GM12878 (cell line): Measurements from ENCODE around the gene PHF11. TPM values are rescaled to one million over a fixed set of nuclear protein-coding genes. Genes with fewer than 3 reads are reported as not detected.

Experiments
- ATAC-seq: fragments of 200-7000 bp; cut with Tn5 transposase; 3 replicates; pipeline ENCODE4 v1.9.1; 2020; ENCODE audit warnings: mild to moderate bottlenecking, moderate library complexity
- BruUV-seq: library from RNA; stranded (reverse); fragments of 400-500 nt; replicated peaks from 2 replicates; lab custom pipeline; 2021; lab: Mats Ljungman, UMichigan
- CTCF ChIA-PET: fragments of 300-600 bp; sonication (Branson Sonifier 250); formaldehyde crosslinking; extraction: SDS; loops from one replicate; lab custom pipeline; 2021; ENCODE audit warnings: inconsistent platforms; lab: Yijun Ruan, JAX
- POLR2A ChIA-PET: fragments of 350-600 bp; formaldehyde crosslinking; extraction: SDS; loops from one replicate; lab custom pipeline; 2021; ENCODE audit warnings: inconsistent platforms; lab: Charles Lee
- RAD21 ChIA-PET: fragments of 300-600 bp; sonication (Branson Sonifier 250); formaldehyde crosslinking; loops from one replicate; lab custom pipeline; 2023; ENCODE audit warnings: antibody characterized with exemption; ENCODE audit not compliant: unreplicated experiment; lab: Charles Lee
- SMC1A ChIA-PET: fragments of 300-600 bp; sonication (Branson Sonifier 250); formaldehyde crosslinking; loops from one replicate; lab custom pipeline; 2023; ENCODE audit not compliant: unreplicated experiment, uncharacterized antibody; lab: Charles Lee
- DNase-seq: peaks from one replicate; pipeline ENCODE4 v3.0.0-alpha.2; 2011; ENCODE audit warnings: low read depth, low spot score
- FAIRE-seq: peaks from 3 replicates; lab custom pipeline; 2011; peaks lifted over from hg19 to GRCh38; lab: Jason Lieb, UNC
- H2AFZ ChIP-seq: 2 replicates; pipeline ENCODE4 v1.6.0; 2011; ENCODE audit warnings: low read depth, low read length, control low read depth; ENCODE audit not compliant: control insufficient read depth
- H3K27ac ChIP-seq: 2 replicates; pipeline ENCODE4 v1.5.1; 2011; ENCODE audit warnings: control low read depth; ENCODE audit not compliant: control insufficient read depth, insufficient read depth
- H3K27me3 ChIP-seq, 2 experiments: replicated peaks in 1 of 2; 2 replicates each; pipeline versions ENCODE4 v1.6.0 to v1.6.1; 2011; ENCODE audit warnings: low read length in 1 of 2; ENCODE audit not compliant: control insufficient read depth in 2 of 2, insufficient read depth in 2 of 2
- H3K36me3 ChIP-seq, 2 experiments: 2 replicates each; pipeline ENCODE4 v1.5.1; 2011; ENCODE audit warnings: low read length in 1 of 2; ENCODE audit not compliant: control insufficient read depth in 2 of 2, insufficient read depth in 2 of 2
- H3K4me1 ChIP-seq: 2 replicates; pipeline ENCODE4 v1.6.1; 2011; ENCODE audit warnings: mild to moderate bottlenecking, low read length, moderate library complexity, mixed read lengths; ENCODE audit not compliant: control insufficient read depth, insufficient read depth
- H3K4me2 ChIP-seq: 2 replicates; pipeline ENCODE4 v1.6.0; 2011; ENCODE audit warnings: control low read depth; ENCODE audit not compliant: control insufficient read depth, insufficient read depth
- H3K4me3 ChIP-seq: fragments of 200-600 bp; sonication (generic); 2 replicates; pipeline ENCODE4 v1.5.1; 2016
- H3K79me2 ChIP-seq: 2 replicates; pipeline ENCODE4 v1.6.0; 2011; ENCODE audit warnings: low read length; ENCODE audit not compliant: control insufficient read depth, insufficient read depth
- H3K9ac ChIP-seq: 2 replicates; pipeline ENCODE4 v1.8.0; 2011; ENCODE audit warnings: low read length, control low read depth, mixed read lengths; ENCODE audit not compliant: control insufficient read depth, insufficient read depth
- H3K9me3 ChIP-seq: replicated peaks from 3 replicates; pipeline ENCODE4 v1.5.1; 2011; ENCODE audit warnings: mild to moderate bottlenecking, low read length; ENCODE audit not compliant: control insufficient read depth, insufficient read depth
- H4K20me1 ChIP-seq: 2 replicates; pipeline ENCODE4 v1.6.0; 2011; ENCODE audit not compliant: control insufficient read depth, insufficient read depth
- CBX3 ChIP-seq: fragments of 200-600 bp; sonication (generic); IDR thresholded peaks from 2 replicates; pipeline ENCODE4 v1.6.1; 2016; ENCODE audit warnings: low read depth, borderline replicate concordance
- CREM ChIP-seq: IDR thresholded peaks from 2 replicates; pipeline ENCODE4 v1.6.1; 2014; ENCODE audit warnings: antibody characterized with exemption, low read depth
- CTCF ChIP-seq, 3 experiments: IDR thresholded peaks in 2 of 3; conservative IDR thresholded peaks in 1 of 3; 2 replicates each; pipeline ENCODE4 v1.5.1; 2011; ENCODE audit warnings: low read depth in 3 of 3, low read length in 3 of 3, mild to moderate bottlenecking in 3 of 3, control low read depth in 2 of 3, moderate library complexity in 2 of 3, inconsistent platforms in 1 of 3, mixed read lengths in 1 of 3; ENCODE audit not compliant: control insufficient read depth in 2 of 3, insufficient read depth in 1 of 3; ENCODE audit errors: extremely low read depth in 1 of 3
- EED ChIP-seq: sonication (generic); IDR thresholded peaks from 2 replicates; pipeline ENCODE4 v1.6.1; 2016; ENCODE audit warnings: antibody characterized with exemption, low read depth
- ETV6 ChIP-seq, 2 experiments: fragments of 450-650 bp in 1 of 2; IDR thresholded peaks in 1 of 2; conservative IDR thresholded peaks in 1 of 2; 2 replicates each; pipeline ENCODE4 v1.6.1; 2014; ENCODE audit warnings: antibody characterized with exemption in 1 of 2, borderline replicate concordance in 1 of 2, low read depth in 1 of 2, mild to moderate bottlenecking in 1 of 2, moderate library complexity in 1 of 2
- HCFC1 ChIP-seq: fragments of 150-350 bp; IDR thresholded peaks from 2 replicates; pipeline ENCODE4 v1.6.1; 2014; ENCODE audit warnings: low read length
- JUNB ChIP-seq: IDR thresholded peaks from 2 replicates; pipeline ENCODE4 v1.6.1; 2016; ENCODE audit warnings: antibody characterized with exemption, mild to moderate bottlenecking
- MTA2 ChIP-seq: fragments of 450-650 bp; IDR thresholded peaks from 2 replicates; pipeline ENCODE4 v1.6.1; 2016; ENCODE audit warnings: low read depth, mild to moderate bottlenecking, moderate library complexity
- PAX5 ChIP-seq: IDR thresholded peaks from 2 replicates; pipeline ENCODE4 v1.6.1; 2011; ENCODE audit warnings: low read depth, low read length, borderline replicate concordance
- RELA ChIP-seq: fragments of 450-650 bp; IDR thresholded peaks from 2 replicates; pipeline ENCODE4 v1.8.0; 2014; ENCODE audit warnings: borderline replicate concordance; ENCODE audit not compliant: partially characterized antibody
- SPI1 ChIP-seq: IDR thresholded peaks from 2 replicates; pipeline ENCODE4 v1.6.1; 2011; ENCODE audit warnings: low read depth, mild to moderate bottlenecking, low read length, moderate library complexity, borderline replicate concordance; ENCODE audit not compliant: insufficient read depth
- SUPT20H ChIP-seq: IDR thresholded peaks from 2 replicates; pipeline ENCODE4 v1.6.1; 2011; ENCODE audit warnings: low read depth, mild to moderate bottlenecking, low read length, moderate library complexity, borderline replicate concordance; ENCODE audit not compliant: control insufficient read depth
- TBL1XR1 ChIP-seq: IDR thresholded peaks from 2 replicates; pipeline ENCODE4 v1.6.1; 2012; ENCODE audit warnings: low read depth, low read length, improper control_type of control experiment
- YY1 ChIP-seq: IDR thresholded peaks from 2 replicates; pipeline ENCODE4 v1.6.1; 2011; ENCODE audit warnings: low read depth, mild to moderate bottlenecking, low read length
- ZNF207 ChIP-seq: fragments of 450-650 bp; IDR thresholded peaks from 2 replicates; pipeline ENCODE4 v1.6.1; 2014; ENCODE audit warnings: antibody characterized with exemption, mild to moderate bottlenecking, borderline replicate concordance
- ZNF24 ChIP-seq: fragments of 450-650 bp; IDR thresholded peaks from 2 replicates; pipeline ENCODE4 v1.6.1; 2017; ENCODE audit warnings: antibody characterized with exemption, mild to moderate bottlenecking
- WGBS: methylation state at CpG from one replicate; pipeline ENCODE4 v1.1.6; 2016; ENCODE audit warnings: low lambda C conversion rate; ENCODE audit not compliant: insufficient replicate concordance, insufficient coverage; ENCODE audit errors: missing lambda C conversion rate; 5-methylcytosine and 5-hydroxymethylcytosine counted together
- in situ Hi-C: fragments of 300-500 bp; cut with MboI; formaldehyde crosslinking; loops from 9 replicates; pipeline ENCODE4 v1.14.3; 2018; ENCODE audit warnings: mixed read lengths
- intact Hi-C: fragments of 100-400 bp; cut with micrococcal nuclease; formaldehyde crosslinking; loops from one replicate; pipeline ENCODE4 v1.14.2; 2022; ENCODE audit not compliant: unreplicated experiment
- polyA plus RNA-seq, 11 experiments: library from polyadenylated mRNA; depleted of rRNA in 4 of 11; unstranded in 6 of 11; stranded (reverse) in 5 of 11; fragments of >200 nt; fragmentation: Nextera tagmentation in 4 of 11; fragmentation: Illumina TruSeq in 1 of 11; extraction: Ambion mirVana in 4 of 11; extraction: Trizol in 1 of 11; gene quantifications; 1 replicate in 1 of 11; 2 replicates in 10 of 11; pipeline versions ENCODE4 v1.2.1 to v1.2.3, GENCODE V29; 2011 to 2016; ENCODE audit warnings: inconsistent platforms in 2 of 11, missing spikeins in 2 of 11, low read depth in 1 of 11
- total RNA-seq, 4 experiments: library from RNA; depleted of rRNA in 3 of 4; stranded (reverse); fragments of >200 nt in 3 of 4; fragmentation: Illumina TruSeq in 1 of 4; extraction: Trizol in 1 of 4; gene quantifications; 2 replicates each; pipeline versions ENCODE4 v1.2.1 to v1.2.3, GENCODE V29; 2013 to 2021

The PHF11 gene
- total and polyA plus RNA-seq, 10 of the 15 experiments (the other 5 are each of a cell fraction or from before 2014, with no cell fraction given), result 16.9 to 77.3 (median 32.7) TPM

DNA sequence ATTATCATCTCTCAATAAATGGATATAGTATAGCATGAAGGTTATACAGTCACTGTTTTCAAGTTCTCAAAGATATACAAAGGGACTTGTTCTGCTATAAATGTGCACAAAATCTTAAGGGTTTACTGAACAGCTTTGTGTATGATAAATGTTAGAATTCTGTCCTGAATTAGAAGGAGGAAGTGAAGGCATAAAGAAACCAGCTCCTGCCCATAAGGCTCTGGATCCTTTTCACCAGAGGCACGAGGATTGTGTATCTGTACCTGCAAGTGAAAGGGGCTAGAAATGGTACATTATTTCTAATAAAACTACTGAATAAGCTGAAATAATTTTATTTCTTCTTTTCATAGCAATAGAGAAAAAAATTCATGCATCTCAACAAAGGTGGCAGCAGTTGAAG, 32.4 kb downstream of the PHF11 start:
- Histone ChIP-seq H3K4me3 (no peak overlapping the region), H3K9me3 (no peaks in the 10 kb centered on the region), H2AFZ (no peak overlapping the region), H3K27me3 (no peaks in the 10 kb centered on the region), H3K9ac (no peak overlapping the region), H3K79me2 (no peaks in the 10 kb centered on the region), H4K20me1 (no peaks in the 10 kb centered on the region), H3K36me3 (peaks cover 0 to 15% of the 10 kb centered on the region in 2 experiments; a peak in 2 of 4 replicates), H3K4me2 (no peak overlapping the region), H3K27ac (no peak overlapping the region), H3K4me1 (peaks cover 16% of the 10 kb centered on the region)
- ATAC-seq (no peak), FAIRE-seq (no peak), DNase-seq (no peak)
- SMC1A ChIA-PET, result interaction anchor here (1.3 to 1.5 kb wide), 2 partner anchors 18 to 84 kb away, joined by 3 read pairs; partner anchors contain the start of genes CAB39L and SETDB2
- TF ChIP-seq HCFC1 (no peak), ZNF24 (no peak), MTA2 (no peak), CREM (no peak), CBX3 (no peak), TBL1XR1 (no peak)
- in situ Hi-C loops (no loop called here), intact Hi-C loops (loop anchor here (2.0 kb wide), 1 partner anchor 15 kb away; no protein-coding TSS in a partner anchor)
- CTCF ChIA-PET, result interaction anchor here (1.1 kb wide), 1 partner anchor 12 kb away, joined by 3 read pairs; no protein-coding TSS in a partner anchor
- no TSS peak for BruUV-seq
- RAD21 ChIA-PET, result no interaction called here
- 42% methylated on average over 1 of the region's 1 CpG for WGBS
- POLR2A ChIA-PET, result interaction anchor here (1.3 kb wide), 1 partner anchor 9 kb away, joined by 3 read pairs; no protein-coding TSS in a partner anchor

DNA sequence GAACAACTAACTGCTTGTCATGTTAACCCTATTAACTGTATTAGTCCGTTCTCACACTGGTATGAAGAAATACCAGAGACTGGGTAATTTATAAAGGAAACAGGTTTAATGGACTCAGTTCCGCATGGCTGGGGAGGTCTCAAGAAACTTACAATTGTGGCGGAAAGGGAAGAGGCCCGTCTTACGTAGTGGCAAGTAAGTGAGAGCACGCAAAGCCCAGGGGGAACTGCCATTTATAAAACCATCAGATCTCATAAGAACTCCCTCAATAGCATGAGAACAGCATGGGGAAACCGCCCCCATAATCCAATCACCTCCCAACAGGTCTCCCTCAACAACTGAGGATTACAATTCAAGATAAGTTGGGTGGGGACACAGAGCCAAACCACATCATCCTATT, 34.7 kb downstream of the PHF11 start:
- Histone ChIP-seq H3K4me3 (no peak overlapping the region), H3K9me3 (no peaks in the 10 kb centered on the region), H3K4me2 (peak overlapping the region; percentile 30; the same call in 1 of the 2 replicates), H3K9ac (no peak overlapping the region), H3K4me1 (peaks cover 16% of the 10 kb centered on the region), H2AFZ (peak overlapping the region; percentile 3), H3K36me3 (peaks cover 0 to 9% of the 10 kb centered on the region in 2 experiments; a peak in 2 of 4 replicates), H4K20me1 (no peaks in the 10 kb centered on the region), H3K27ac (peak overlapping the region; percentile 43), H3K27me3 (no peaks in the 10 kb centered on the region), H3K79me2 (no peaks in the 10 kb centered on the region)
- ChIA-PET RAD21 (no interaction called here), POLR2A (no interaction called here), CTCF (interaction anchor here (0.6 to 0.7 kb wide), 3 partner anchors 44 to 170 kb away, joined by 3 read pairs; no protein-coding TSS in a partner anchor), SMC1A (interaction anchor here (0.7 to 1.0 kb wide), 3 partner anchors 9 to 329 kb away, joined by 3 to 4 read pairs (median 3); no protein-coding TSS in a partner anchor)
- no TSS peak for BruUV-seq
- ATAC-seq (peak; percentile 90), DNase-seq (no peak), FAIRE-seq (no peak)
- 0% methylated on average over 7 of the region's 7 CpGs for WGBS
- in situ Hi-C loops (no loop called here), intact Hi-C loops (no loop called here)
- TF ChIP-seq ETV6 (conservative IDR thresholded peaks at IDR 0.05 in 1 of 2, IDR thresholded peaks at IDR 0.05 in 1 of 2; ENCODE audit: borderline replicate concordance in 1 of 2, low read depth in 1 of 2) (0 out of 4 replicates have a peak, but pooled peaks of 1 of the 2 experiments have one; percentile 22), JUNB (0 out of 2 replicates have a peak, but pooled peaks have one; percentile 7), CREM (peak; percentile 54; the same call in 1 of the 2 replicates), PAX5 (peak; percentile 71; the same call in 1 of the 2 replicates), SPI1 (peak; percentile 40; the same call in 1 of the 2 replicates), CTCF (IDR thresholded peaks at IDR 0.05 in 2 of 3, conservative IDR thresholded peaks at IDR 0.05 in 1 of 3; ENCODE audit: control insufficient read depth in 2 of 3, extremely low read depth in 1 of 3, insufficient read depth in 1 of 3, low read depth in 3 of 3, low read length in 3 of 3) (no peak), EED (0 out of 2 replicates have a peak, but pooled peaks have one; percentile 15), ZNF207 (no peak), YY1 (0 out of 2 replicates have a peak, but pooled peaks have one; percentile 30), SUPT20H (no peak), RELA (no peak)
